HG03135 (cell line): ENCODE measurements around the gene PPAN.

Experiments
- ATAC-seq: cut with Tn5 transposase; IDR thresholded peaks from one replicate; pipeline ENCODE4 v1.9.1; 2021; ENCODE audit warnings: mild to moderate bottlenecking, moderate library complexity; ENCODE audit not compliant: unreplicated experiment

PPAN gene

GRCh38 chr19:10106100-10106936 lies at the start of gene PPAN:
Gene PPAN, plus strand, starts transcription at chr19:10106362. Its CDS starts 33 bp downstream, at chr19:10106395.
- peak; percentile 55 for ATAC-seq

GRCh38 chr19:10061717-10062310 lies 44.3 kb upstream of the PPAN start:
- no peak for ATAC-seq

- ATAC-seq = no peak
Measured at GRCh38 chr19:10068205-10068604, 38.0 kb upstream of the PPAN start.

GRCh38 chr19:10069046-10069445 lies 37.1 kb upstream of the PPAN start:
- no peak for ATAC-seq

GRCh38 chr19:10070730-10071446 lies 35.3 kb upstream of the PPAN start:
- ATAC-seq = no peak

- no peak for ATAC-seq
Measured at GRCh38 chr19:10074153-10074552, 32.0 kb upstream of the PPAN start.

GRCh38 chr19:10076535-10076934 lies 29.6 kb upstream of the PPAN start:
- ATAC-seq = no peak

- no peak for ATAC-seq
Measured at GRCh38 chr19:10078329-10078728, 27.8 kb upstream of the PPAN start.

GRCh38 chr19:10079031-10079453 lies 27.1 kb upstream of the PPAN start:
- no peak for ATAC-seq

GRCh38 chr19:10083911-10084310 lies 22.3 kb upstream of the PPAN start:
- ATAC-seq = no peak

- ATAC-seq = no peak
Measured at GRCh38 chr19:10084803-10085202, 21.4 kb upstream of the PPAN start.

- peak; percentile 69 for ATAC-seq
Measured at GRCh38 chr19:10085641-10086590, 20.2 kb upstream of the PPAN start, which contains the start of gene SHFL. Gene SHFL, plus strand, starts transcription at chr19:10086317. Its CDS starts 111 bp downstream, at chr19:10086428.

- no peak for ATAC-seq
Measured at GRCh38 chr19:10086591-10087192, 19.5 kb upstream of the PPAN start.

- ATAC-seq = no peak
Measured at GRCh38 chr19:10087296-10088061, 18.7 kb upstream of the PPAN start.

- ATAC-seq = no peak
Measured at GRCh38 chr19:10088949-10089554, 17.1 kb upstream of the PPAN start.

- no peak for ATAC-seq
Measured at GRCh38 chr19:10089801-10090375, 16.3 kb upstream of the PPAN start.

- no peak for ATAC-seq
Measured at GRCh38 chr19:10091370-10091687, 14.8 kb upstream of the PPAN start.

- no peak for ATAC-seq
Measured at GRCh38 chr19:10091895-10092641, 14.1 kb upstream of the PPAN start.
